Body of pancreas (tissue), 4 donors: Measurements from ENCODE around the gene SH3YL1.

Experiments used
- POLR2A ChIP-seq, 3 donors: fragments of 450-650 bp; IDR thresholded peaks; one replicate each; pipeline ENCODE4 v1.6.1; 2016; ENCODE audit warnings: antibody characterized with exemption in 3 of 3, mild to moderate bottlenecking in 2 of 3
- TF ChIP-seq, protein P1 (sequence below), 7 experiments: fragments of 450-650 bp in 4 of 7; fragments of 200-600 bp in 3 of 7; sonication (generic) in 3 of 7; IDR thresholded peaks; one replicate each; pipeline ENCODE4 v1.5.1; 2016 to 2019; ENCODE audit warnings: antibody characterized with exemption in 7 of 7

DNA sequence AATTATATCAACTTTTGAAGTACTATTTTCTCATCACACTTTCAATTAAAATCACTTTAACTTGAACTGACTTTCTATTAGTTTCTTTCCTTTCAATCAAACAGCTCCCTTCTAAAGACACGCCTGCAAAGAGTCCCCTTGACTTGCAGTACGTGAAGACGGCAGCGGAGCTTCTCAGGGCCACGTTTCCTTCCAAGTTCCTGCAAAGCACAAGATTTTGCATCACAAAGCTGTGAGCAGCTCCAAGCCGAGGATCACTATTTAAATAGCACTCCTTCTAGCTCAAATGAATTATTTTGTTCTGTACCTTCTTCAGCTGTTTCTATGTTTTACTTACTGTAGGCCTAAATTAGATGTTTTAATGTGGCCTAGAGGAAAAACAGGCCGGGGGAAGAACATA, 30.8 kb downstream of the SH3YL1 start:
- TF ChIP-seq, protein P1, sequence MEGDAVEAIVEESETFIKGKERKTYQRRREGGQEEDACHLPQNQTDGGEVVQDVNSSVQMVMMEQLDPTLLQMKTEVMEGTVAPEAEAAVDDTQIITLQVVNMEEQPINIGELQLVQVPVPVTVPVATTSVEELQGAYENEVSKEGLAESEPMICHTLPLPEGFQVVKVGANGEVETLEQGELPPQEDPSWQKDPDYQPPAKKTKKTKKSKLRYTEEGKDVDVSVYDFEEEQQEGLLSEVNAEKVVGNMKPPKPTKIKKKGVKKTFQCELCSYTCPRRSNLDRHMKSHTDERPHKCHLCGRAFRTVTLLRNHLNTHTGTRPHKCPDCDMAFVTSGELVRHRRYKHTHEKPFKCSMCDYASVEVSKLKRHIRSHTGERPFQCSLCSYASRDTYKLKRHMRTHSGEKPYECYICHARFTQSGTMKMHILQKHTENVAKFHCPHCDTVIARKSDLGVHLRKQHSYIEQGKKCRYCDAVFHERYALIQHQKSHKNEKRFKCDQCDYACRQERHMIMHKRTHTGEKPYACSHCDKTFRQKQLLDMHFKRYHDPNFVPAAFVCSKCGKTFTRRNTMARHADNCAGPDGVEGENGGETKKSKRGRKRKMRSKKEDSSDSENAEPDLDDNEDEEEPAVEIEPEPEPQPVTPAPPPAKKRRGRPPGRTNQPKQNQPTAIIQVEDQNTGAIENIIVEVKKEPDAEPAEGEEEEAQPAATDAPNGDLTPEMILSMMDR (IDR thresholded peaks at IDR 0.05): no peak
- no peak for TF ChIP-seq POLR2A (IDR thresholded peaks at IDR 0.05)
